ENCODE measurements around the gene NFATC4. TPM values are rescaled to one million over a fixed set of nuclear protein-coding genes. Genes with fewer than 3 reads are reported as not detected.
A peak's percentile ranks its signal among the peaks of the same experiment; 100 is the strongest.

The NFATC4 gene
- total RNA-seq, 1 experiment from 2014 or later = 15.1 TPM

DNA sequence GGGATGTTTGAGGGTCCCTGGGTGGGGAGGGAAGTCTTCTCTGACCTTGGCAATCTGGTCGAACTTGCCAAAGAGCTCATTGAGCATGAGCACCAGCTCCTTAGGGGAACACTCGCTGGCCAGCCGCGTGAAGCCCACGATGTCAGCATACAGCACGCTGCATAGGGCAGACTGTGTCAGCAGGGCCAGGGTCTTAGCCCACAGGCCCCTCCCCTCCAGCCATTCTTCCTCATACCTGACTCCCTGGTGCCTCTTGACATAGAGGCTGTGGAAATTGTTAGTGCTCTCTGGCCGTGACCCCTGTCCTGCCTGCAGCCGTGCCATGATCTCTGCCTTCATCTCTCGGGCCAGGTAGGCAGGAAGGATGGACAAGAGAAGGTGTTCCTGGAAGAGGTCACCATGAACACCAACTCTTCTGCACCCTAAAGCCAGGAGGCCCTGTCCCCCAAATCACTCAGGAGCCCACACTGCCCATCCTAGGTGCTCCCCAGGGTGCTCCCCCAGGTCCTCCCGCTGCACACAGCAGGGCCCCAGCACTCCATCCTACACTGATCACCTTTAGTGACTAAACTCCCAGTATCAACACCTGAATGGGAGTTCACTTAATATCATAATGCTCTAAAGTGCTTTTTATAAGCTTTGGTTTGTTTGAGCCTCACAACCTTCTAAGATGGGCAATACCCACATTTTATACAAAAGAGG, 36.9 kb upstream of the NFATC4 start:
- H3K4me2 ChIP-seq (ENCODE audit: low read length) = no peak overlapping the region
- no peak overlapping the region for H3K27ac ChIP-seq (ENCODE audit: low read length)
- no peaks in the 10 kb centered on the region for H3F3A ChIP-seq (ENCODE audit: low read length, unreplicated experiment)
- no peaks in the 10 kb centered on the region for H3K27me3 ChIP-seq (ENCODE audit: low read length)
- CTCF ChIA-PET = no interaction called here
- H4K20me1 ChIP-seq (ENCODE audit: low read length) = no peaks in the 10 kb centered on the region
- no peak overlapping the region for H3K9ac ChIP-seq (ENCODE audit: low read length)
- POLR2A ChIA-PET (ENCODE audit: unreplicated experiment) = interaction anchor here (0.7 kb wide), 1 partner anchor 107 kb away, joined by 5 read pairs; no protein-coding TSS in a partner anchor
- no peak overlapping the region for H3K4me3 ChIP-seq (ENCODE audit: low read length)
- ATAC-seq (no peak), DNase-seq (no peak)
- H3K4me1 ChIP-seq (ENCODE audit: insufficient read depth, low read length) = peaks cover 5% of the 10 kb centered on the region; the same call in 1 of the 2 replicates
- intact Hi-C loops (cut with micrococcal nuclease) = no loop called here
- no peaks in the 10 kb centered on the region for H3K79me2 ChIP-seq (ENCODE audit: low read length)
- TF ChIP-seq EZH2 (IDR thresholded peaks at IDR 0.05; ENCODE audit: low read length, unreplicated experiment) (no peak), EZH2phosphoT487 (IDR thresholded peaks at IDR 0.05; ENCODE audit: borderline replicate concordance, low read length) (no peak)
- TF ChIP-seq, protein P1, sequence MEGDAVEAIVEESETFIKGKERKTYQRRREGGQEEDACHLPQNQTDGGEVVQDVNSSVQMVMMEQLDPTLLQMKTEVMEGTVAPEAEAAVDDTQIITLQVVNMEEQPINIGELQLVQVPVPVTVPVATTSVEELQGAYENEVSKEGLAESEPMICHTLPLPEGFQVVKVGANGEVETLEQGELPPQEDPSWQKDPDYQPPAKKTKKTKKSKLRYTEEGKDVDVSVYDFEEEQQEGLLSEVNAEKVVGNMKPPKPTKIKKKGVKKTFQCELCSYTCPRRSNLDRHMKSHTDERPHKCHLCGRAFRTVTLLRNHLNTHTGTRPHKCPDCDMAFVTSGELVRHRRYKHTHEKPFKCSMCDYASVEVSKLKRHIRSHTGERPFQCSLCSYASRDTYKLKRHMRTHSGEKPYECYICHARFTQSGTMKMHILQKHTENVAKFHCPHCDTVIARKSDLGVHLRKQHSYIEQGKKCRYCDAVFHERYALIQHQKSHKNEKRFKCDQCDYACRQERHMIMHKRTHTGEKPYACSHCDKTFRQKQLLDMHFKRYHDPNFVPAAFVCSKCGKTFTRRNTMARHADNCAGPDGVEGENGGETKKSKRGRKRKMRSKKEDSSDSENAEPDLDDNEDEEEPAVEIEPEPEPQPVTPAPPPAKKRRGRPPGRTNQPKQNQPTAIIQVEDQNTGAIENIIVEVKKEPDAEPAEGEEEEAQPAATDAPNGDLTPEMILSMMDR (conservative IDR thresholded peaks at IDR 0.05; ENCODE audit: low read depth, low read length) = no peak
- H3K36me3 ChIP-seq (ENCODE audit: low read depth, low read length) = no peaks in the 10 kb centered on the region
- BruUV-seq (replicated peaks) = no TSS peak
- no peaks in the 10 kb centered on the region for H3K9me3 ChIP-seq (ENCODE audit: low read length)
- no peak overlapping the region for H2AFZ ChIP-seq (ENCODE audit: low read length)
- no peaks in the 10 kb centered on the region for H3K9me2 ChIP-seq (replicated peaks; ENCODE audit: low read length)

DNA sequence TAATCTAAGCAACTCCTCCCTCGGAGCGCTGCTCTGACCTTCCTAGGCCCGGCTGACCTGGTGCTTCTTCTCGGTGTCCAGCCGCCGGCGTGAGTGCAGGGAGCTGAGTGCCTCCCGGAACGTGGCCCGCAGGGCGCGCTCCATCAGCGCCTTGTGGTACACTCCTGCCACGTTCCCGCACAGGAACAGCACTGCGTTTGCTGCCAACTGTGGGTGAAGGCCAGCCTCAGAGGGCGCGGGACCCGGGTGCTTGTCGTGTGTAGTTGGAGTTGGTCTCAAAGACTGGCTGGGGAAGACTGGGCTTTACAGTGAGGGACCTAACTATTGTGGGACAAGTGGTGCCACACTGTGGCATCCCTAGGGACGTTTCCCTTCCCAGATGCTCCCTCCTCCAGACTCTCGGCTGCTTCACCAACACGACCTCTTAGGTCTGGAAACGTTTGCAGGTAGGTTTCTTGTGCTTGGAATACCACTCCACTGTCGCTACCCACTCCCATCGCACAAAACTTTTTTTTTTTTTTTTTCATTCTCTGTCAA, 36.2 kb upstream of the NFATC4 start:
- intact Hi-C loops (cut with micrococcal nuclease) = loop anchor here (2.0 kb wide), 1 partner anchor 35 kb away; no protein-coding TSS in a partner anchor
- ATAC-seq (no peak), DNase-seq (no peak)
- H3K4me2 ChIP-seq (ENCODE audit: low read length) = no peak overlapping the region
- no peaks in the 10 kb centered on the region for H3K79me2 ChIP-seq (ENCODE audit: low read length)
- ChIA-PET POLR2A (ENCODE audit: unreplicated experiment) (no interaction called here), CTCF (interaction anchor here (0.7 to 1.0 kb wide), 2 partner anchors 100 to 196 kb away, joined by 5 to 8 read pairs; partner anchors contain the start of gene PSME1)
- no peaks in the 10 kb centered on the region for H3K36me3 ChIP-seq (ENCODE audit: low read depth, low read length)
- H4K20me1 ChIP-seq (ENCODE audit: low read length) = no peaks in the 10 kb centered on the region
- peak overlapping the region; percentile 33; the same call in 1 of the 2 replicates for H2AFZ ChIP-seq (ENCODE audit: low read length)
- no peak overlapping the region for H3K27ac ChIP-seq (ENCODE audit: low read length)
- no TSS peak for BruUV-seq (replicated peaks)
- no peaks in the 10 kb centered on the region for H3K9me2 ChIP-seq (replicated peaks; ENCODE audit: low read length)
- no peaks in the 10 kb centered on the region for H3K27me3 ChIP-seq (ENCODE audit: low read length)
- H3K4me3 ChIP-seq (ENCODE audit: low read length) = no peak overlapping the region
- H3K4me1 ChIP-seq (ENCODE audit: insufficient read depth, low read length) = peaks cover 5% of the 10 kb centered on the region; the same call in 1 of the 2 replicates
- TF ChIP-seq EZH2phosphoT487 (IDR thresholded peaks at IDR 0.05; ENCODE audit: borderline replicate concordance, low read length) (no peak), EZH2 (IDR thresholded peaks at IDR 0.05; ENCODE audit: low read length, unreplicated experiment) (no peak)
- TF ChIP-seq, protein P1 (conservative IDR thresholded peaks at IDR 0.05; ENCODE audit: low read depth, low read length) = no peak
- H3K9ac ChIP-seq (ENCODE audit: low read length) = no peak overlapping the region
- H3K9me3 ChIP-seq (ENCODE audit: low read length) = no peaks in the 10 kb centered on the region
- H3F3A ChIP-seq (ENCODE audit: low read length, unreplicated experiment) = no peaks in the 10 kb centered on the region
